SU-DHL-6 (cell line): ENCODE data around the gene CSF1.

ENCODE experiments used
- H2AFZ ChIP-seq: fragments of 200-600 bp; sonication (generic); 2 replicates; pipeline ENCODE4 v1.6.1; 2014; ENCODE audit warnings: low read depth, mild to moderate bottlenecking, moderate library complexity, mixed read lengths, antibody characterized with exemption, low read length; ENCODE audit not compliant: severe bottlenecking
- H3F3A ChIP-seq: fragments of 200-600 bp; shearing (Covaris generic); 2 replicates; pipeline ENCODE4 v1.6.0; 2016; ENCODE audit warnings: antibody characterized with exemption, mild to moderate bottlenecking; ENCODE audit not compliant: insufficient read depth
- H3K27ac ChIP-seq: fragments of 200-600 bp; sonication (generic); 2 replicates; pipeline ENCODE4 v1.5.1; 2016; ENCODE audit warnings: low read depth, mild to moderate bottlenecking, low read length, moderate library complexity, mixed read lengths
- H3K27me3 ChIP-seq: fragments of 200-600 bp; sonication (generic), shearing (Covaris generic); 2 replicates; pipeline ENCODE4 v1.6.0; 2014; ENCODE audit warnings: mild to moderate bottlenecking, low read length
- H3K36me3 ChIP-seq: fragments of 200-600 bp; sonication (generic); 2 replicates; pipeline ENCODE4 v1.6.1; 2014; ENCODE audit warnings: mild to moderate bottlenecking, low read length, mixed read lengths
- H3K4me2 ChIP-seq: fragments of 300-600, 200-600 bp; shearing (Covaris generic), sonication (generic); 2 replicates; pipeline ENCODE4 v1.6.0; 2014; ENCODE audit warnings: low read length, low read depth, mild to moderate bottlenecking; ENCODE audit not compliant: poor library complexity, severe bottlenecking
- H3K4me3 ChIP-seq: fragments of 200-600 bp; sonication (generic); 2 replicates; pipeline ENCODE4 v1.5.1; 2014; ENCODE audit warnings: antibody characterized with exemption, low read length, mild to moderate bottlenecking, mixed read lengths; ENCODE audit not compliant: insufficient read depth, poor library complexity, severe bottlenecking
- H3K79me2 ChIP-seq: fragments of 200-600 bp; sonication (generic); 2 replicates; pipeline ENCODE4 v1.6.1; 2014; ENCODE audit warnings: mild to moderate bottlenecking, low read length, moderate library complexity; ENCODE audit not compliant: insufficient read depth
- H3K9ac ChIP-seq: fragments of 200-600 bp; sonication (generic); 2 replicates; pipeline ENCODE4 v1.7.0; 2014; ENCODE audit warnings: mild to moderate bottlenecking, low read length
- H3K9me2 ChIP-seq: fragments of 200-600 bp; sonication (generic); replicated peaks from 2 replicates; pipeline ENCODE4 v1.6.1; 2014; ENCODE audit warnings: low read length; ENCODE audit not compliant: insufficient read depth
- H3K9me3 ChIP-seq: fragments of 200-600 bp; sonication (generic); 2 replicates; pipeline ENCODE4 v1.6.1; 2014; ENCODE audit warnings: low read length, mixed read lengths; ENCODE audit not compliant: insufficient read depth
- H4K20me1 ChIP-seq: fragments of 200-600 bp; sonication (generic); 2 replicates; pipeline ENCODE4 v1.6.1; 2014; ENCODE audit warnings: low read depth, mild to moderate bottlenecking, antibody characterized with exemption, low read length, moderate library complexity, mixed read lengths
- EZH2phosphoT487 ChIP-seq: fragments of 200-600 bp; sonication (generic), shearing (Covaris generic); conservative IDR thresholded peaks from 2 replicates; pipeline ENCODE4 v1.6.1; 2018; ENCODE audit warnings: mild to moderate bottlenecking, antibody characterized with exemption, low read length, moderate library complexity, mixed read lengths
- TF ChIP-seq, protein P1 (sequence below): fragments of 200-600 bp; sonication (generic); IDR thresholded peaks from one replicate; pipeline ENCODE4 v1.5.1; 2017; ENCODE audit warnings: antibody characterized with exemption, mild to moderate bottlenecking, low read length, moderate library complexity; ENCODE audit not compliant: insufficient read depth, poor library complexity, severe bottlenecking

The CSF1 gene

DNA sequence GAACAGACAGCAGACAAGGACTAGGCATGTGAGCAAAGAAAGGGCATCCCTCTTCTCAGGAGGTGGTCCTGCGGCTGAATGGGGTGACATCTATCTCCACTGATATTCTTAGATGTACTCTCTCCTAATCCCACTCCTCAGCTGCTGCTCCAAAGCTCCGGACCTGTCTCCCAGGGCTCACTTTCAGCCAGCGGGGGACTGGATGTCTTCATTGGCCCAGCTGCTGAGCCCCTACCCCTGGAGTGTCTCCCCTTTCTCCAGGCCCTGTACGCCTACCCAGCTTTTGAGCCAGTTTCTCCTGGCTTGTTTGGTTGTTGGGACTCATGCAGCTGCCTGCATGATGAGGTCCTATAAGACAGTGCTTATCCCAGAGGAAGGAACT, 28.8 kb upstream of the CSF1 start:
- Histone ChIP-seq H3K9me3 (no peaks in the 10 kb centered on the region), H3K79me2 (no peaks in the 10 kb centered on the region), H3K4me3 (no peak overlapping the region), H4K20me1 (no peaks in the 10 kb centered on the region), H3F3A (no peaks in the 10 kb centered on the region), H3K9ac (no peak overlapping the region), H2AFZ (no peak overlapping the region), H3K27me3 (no peaks in the 10 kb centered on the region), H3K27ac (no peak overlapping the region), H3K4me2 (no peak overlapping the region), H3K36me3 (no peaks in the 10 kb centered on the region), H3K9me2 (no peaks in the 10 kb centered on the region)
- TF ChIP-seq, protein P1, sequence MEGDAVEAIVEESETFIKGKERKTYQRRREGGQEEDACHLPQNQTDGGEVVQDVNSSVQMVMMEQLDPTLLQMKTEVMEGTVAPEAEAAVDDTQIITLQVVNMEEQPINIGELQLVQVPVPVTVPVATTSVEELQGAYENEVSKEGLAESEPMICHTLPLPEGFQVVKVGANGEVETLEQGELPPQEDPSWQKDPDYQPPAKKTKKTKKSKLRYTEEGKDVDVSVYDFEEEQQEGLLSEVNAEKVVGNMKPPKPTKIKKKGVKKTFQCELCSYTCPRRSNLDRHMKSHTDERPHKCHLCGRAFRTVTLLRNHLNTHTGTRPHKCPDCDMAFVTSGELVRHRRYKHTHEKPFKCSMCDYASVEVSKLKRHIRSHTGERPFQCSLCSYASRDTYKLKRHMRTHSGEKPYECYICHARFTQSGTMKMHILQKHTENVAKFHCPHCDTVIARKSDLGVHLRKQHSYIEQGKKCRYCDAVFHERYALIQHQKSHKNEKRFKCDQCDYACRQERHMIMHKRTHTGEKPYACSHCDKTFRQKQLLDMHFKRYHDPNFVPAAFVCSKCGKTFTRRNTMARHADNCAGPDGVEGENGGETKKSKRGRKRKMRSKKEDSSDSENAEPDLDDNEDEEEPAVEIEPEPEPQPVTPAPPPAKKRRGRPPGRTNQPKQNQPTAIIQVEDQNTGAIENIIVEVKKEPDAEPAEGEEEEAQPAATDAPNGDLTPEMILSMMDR, result no peak
- no peak for TF ChIP-seq EZH2phosphoT487

DNA sequence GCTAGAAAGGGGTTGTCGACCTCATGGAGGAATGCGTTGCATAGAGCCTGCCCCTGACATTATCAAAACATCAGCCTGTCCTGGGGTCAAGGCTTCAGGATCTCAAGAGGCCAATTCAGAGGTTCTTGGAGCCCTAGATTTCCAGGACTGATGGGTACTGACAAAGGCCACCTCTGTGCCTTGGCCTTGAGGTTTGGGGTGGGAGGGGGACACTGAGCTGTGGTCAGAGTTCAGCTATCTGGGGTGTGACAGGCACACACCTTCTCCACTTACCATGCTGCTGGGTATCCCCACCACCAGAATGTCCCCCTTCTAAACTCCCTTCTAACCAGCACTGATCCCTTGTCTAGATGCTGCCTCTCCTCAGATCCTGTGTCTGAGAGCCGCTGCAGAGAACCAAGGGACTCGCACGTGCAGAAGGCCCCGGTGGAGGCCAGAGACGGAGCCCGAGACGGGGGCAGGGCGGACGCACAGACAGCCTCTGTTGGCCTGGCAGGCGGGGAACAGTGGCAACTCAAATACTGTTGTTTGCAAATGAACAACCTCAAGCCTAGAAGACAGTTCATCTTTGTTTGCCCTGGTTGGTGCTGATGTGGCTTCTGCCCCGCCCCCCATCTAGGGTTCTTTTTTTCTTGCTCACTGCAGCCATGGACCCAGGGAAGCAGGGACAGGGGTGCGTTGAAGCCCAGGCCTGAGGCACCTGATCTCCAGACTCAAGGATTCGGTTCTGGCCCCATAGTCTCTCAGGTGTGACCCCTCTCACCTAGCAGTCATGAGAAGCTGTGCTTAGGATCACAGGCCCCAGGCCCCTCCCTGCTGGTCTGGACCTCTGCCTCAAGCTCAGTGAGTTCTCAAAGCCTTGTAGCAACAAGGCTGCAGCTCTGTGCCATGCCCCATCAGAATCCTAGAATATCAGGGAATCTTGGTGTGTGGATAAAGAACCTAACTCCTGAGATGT, 28.1 kb upstream of the CSF1 start:
- no peaks in the 10 kb centered on the region for H3F3A ChIP-seq
- H3K27me3 ChIP-seq, result no peaks in the 10 kb centered on the region
- H3K27ac ChIP-seq, result no peak overlapping the region
- no peaks in the 10 kb centered on the region for H3K79me2 ChIP-seq
- no peaks in the 10 kb centered on the region for H3K9me2 ChIP-seq
- H3K9me3 ChIP-seq, result no peaks in the 10 kb centered on the region
- H4K20me1 ChIP-seq, result no peaks in the 10 kb centered on the region
- no peaks in the 10 kb centered on the region for H3K36me3 ChIP-seq
- H3K4me3 ChIP-seq, result no peak overlapping the region
- no peak overlapping the region for H3K4me2 ChIP-seq
- H2AFZ ChIP-seq, result no peak overlapping the region
- no peak for TF ChIP-seq EZH2phosphoT487
- TF ChIP-seq, protein P1, result no peak
- no peak overlapping the region for H3K9ac ChIP-seq

- no peak overlapping the region for H3K4me2 ChIP-seq
- no peak overlapping the region for H2AFZ ChIP-seq
- H3K9me2 ChIP-seq, result no peaks in the 10 kb centered on the region
- H3K27ac ChIP-seq, result no peak overlapping the region
- H3K36me3 ChIP-seq, result no peaks in the 10 kb centered on the region
- H3K4me3 ChIP-seq, result no peak overlapping the region
- H3F3A ChIP-seq, result no peaks in the 10 kb centered on the region
- H3K9me3 ChIP-seq, result no peaks in the 10 kb centered on the region
- H4K20me1 ChIP-seq, result no peaks in the 10 kb centered on the region
- H3K27me3 ChIP-seq, result no peaks in the 10 kb centered on the region
- H3K9ac ChIP-seq, result no peak overlapping the region
- H3K79me2 ChIP-seq, result no peaks in the 10 kb centered on the region
- TF ChIP-seq, protein P1, result no peak
- no peak for TF ChIP-seq EZH2phosphoT487
Measured at GRCh38 chr1:109883248-109883955, 27.2 kb upstream of the CSF1 start.
